ENCODE measurements around the gene CELA2B. TPM values are rescaled to one million over a fixed set of nuclear protein-coding genes. Genes with fewer than 3 reads are reported as not detected.
"Not testable (repeated sequence)": the region's sequence is repeated elsewhere in the genome, so short reads cannot be mapped to it uniquely, and the experiment has no call there.

The CELA2B gene
- total RNA-seq, 1 experiment from 2014 or later, result not detected

GRCh38 chr1:15468145-15468544 is 7.8 kb upstream of the CELA2B start:
- BruUV-seq (replicated peaks), result no TSS peak
- no peaks in the 10 kb centered on the region for H3K27me3 Mint-ChIP-seq (ENCODE audit: unreplicated experiment)
- peaks cover 2% of the 10 kb centered on the region for H3K9me3 Mint-ChIP-seq (ENCODE audit: low read depth, unreplicated experiment)
- no peaks in the 10 kb centered on the region for H3K36me3 Mint-ChIP-seq (ENCODE audit: insufficient read depth, unreplicated experiment)
- no peak overlapping the region for H3K4me3 Mint-ChIP-seq (ENCODE audit: low read depth, unreplicated experiment)
- TF ChIP-seq CTCF (IDR thresholded peaks at IDR 0.05; ENCODE audit: unreplicated experiment), result no peak
- CTCF ChIA-PET, result no interaction called here
- H3K4me1 Mint-ChIP-seq (ENCODE audit: low read depth, unreplicated experiment), result no peaks in the 10 kb centered on the region
- DNase-seq, result no peak
- H3K27ac Mint-ChIP-seq (ENCODE audit: unreplicated experiment), result no peak overlapping the region
- intact Hi-C loops (cut with micrococcal nuclease; ENCODE audit: unreplicated experiment), result no loop called here

DNA sequence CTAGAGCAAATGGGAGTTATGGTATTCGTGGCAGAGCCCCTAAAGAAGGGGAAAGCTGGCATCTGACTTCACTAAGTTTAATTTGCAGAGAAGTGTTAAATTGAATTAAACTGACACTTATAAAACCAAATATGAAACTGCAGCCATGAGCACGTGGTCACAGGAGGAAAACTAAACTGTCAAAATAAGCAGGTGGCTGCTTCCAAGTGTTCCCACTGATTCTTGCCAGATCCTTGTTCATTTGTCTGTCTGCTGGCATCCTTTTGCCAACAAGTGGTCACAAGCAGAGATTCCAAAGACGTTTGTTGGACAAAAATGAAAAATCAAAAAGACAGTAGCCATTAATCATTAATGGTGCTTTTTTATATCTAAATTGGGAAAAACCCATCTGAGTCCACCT is 6.5 kb upstream of the CELA2B start:
- no peaks in the 10 kb centered on the region for H3K4me1 Mint-ChIP-seq (ENCODE audit: low read depth, unreplicated experiment)
- no peak for DNase-seq
- peaks cover 2% of the 10 kb centered on the region for H3K9me3 Mint-ChIP-seq (ENCODE audit: low read depth, unreplicated experiment)
- no peaks in the 10 kb centered on the region for H3K27me3 Mint-ChIP-seq (ENCODE audit: unreplicated experiment)
- intact Hi-C loops (cut with micrococcal nuclease; ENCODE audit: unreplicated experiment), result no loop called here
- CTCF ChIA-PET, result no interaction called here
- no peaks in the 10 kb centered on the region for H3K36me3 Mint-ChIP-seq (ENCODE audit: insufficient read depth, unreplicated experiment)
- TF ChIP-seq CTCF (IDR thresholded peaks at IDR 0.05; ENCODE audit: unreplicated experiment), result no peak
- H3K27ac Mint-ChIP-seq (ENCODE audit: unreplicated experiment), result no peak overlapping the region
- no TSS peak for BruUV-seq (replicated peaks)
- no peak overlapping the region for H3K4me3 Mint-ChIP-seq (ENCODE audit: low read depth, unreplicated experiment)

DNA sequence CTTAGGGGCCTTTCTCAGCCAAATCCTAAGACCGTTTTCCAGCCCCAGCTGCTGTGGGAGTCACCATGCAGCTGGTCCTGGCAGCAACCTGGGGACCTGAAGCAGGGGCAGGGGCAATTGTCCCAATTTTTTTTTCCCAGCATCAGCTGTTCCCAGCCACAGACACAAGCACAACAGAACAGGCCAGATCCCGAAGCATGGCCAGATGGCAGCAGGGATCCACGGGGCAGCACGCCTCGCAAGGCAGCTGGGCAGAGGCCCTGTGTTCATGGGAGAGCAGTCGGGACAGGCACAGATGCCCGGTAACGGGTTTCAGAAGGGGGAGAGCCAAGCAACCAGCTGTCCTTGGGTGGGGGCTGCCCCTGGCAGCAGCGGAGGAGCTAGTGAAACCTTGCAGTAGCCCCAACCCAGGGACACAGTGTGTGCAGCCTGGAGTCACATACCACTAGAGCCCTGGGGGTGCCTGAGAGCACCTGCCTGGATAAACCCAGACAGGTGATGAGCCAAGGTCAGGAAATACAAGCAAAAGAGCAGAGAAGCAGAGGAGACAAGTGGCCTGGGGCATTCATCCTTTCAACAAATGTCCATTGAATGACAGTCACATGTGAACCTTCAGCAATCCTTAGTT is 6.0 kb upstream of the CELA2B start:
- CTCF ChIA-PET; DNase-seq; H3K4me1 Mint-ChIP-seq (ENCODE audit: low read depth, unreplicated experiment); H3K27ac Mint-ChIP-seq (ENCODE audit: unreplicated experiment); H3K27me3 Mint-ChIP-seq (ENCODE audit: unreplicated experiment); H3K9me3 Mint-ChIP-seq (ENCODE audit: low read depth, unreplicated experiment); H3K36me3 Mint-ChIP-seq (ENCODE audit: insufficient read depth, unreplicated experiment); H3K4me3 Mint-ChIP-seq (ENCODE audit: low read depth, unreplicated experiment); BruUV-seq (replicated peaks); intact Hi-C loops (cut with micrococcal nuclease; ENCODE audit: unreplicated experiment): not testable (repeated sequence)

GRCh38 chr1:15471067-15471466 is 4.8 kb upstream of the CELA2B start:
- CTCF ChIA-PET; H3K36me3 Mint-ChIP-seq (ENCODE audit: insufficient read depth, unreplicated experiment); H3K9me3 Mint-ChIP-seq (ENCODE audit: low read depth, unreplicated experiment); BruUV-seq (replicated peaks); H3K4me1 Mint-ChIP-seq (ENCODE audit: low read depth, unreplicated experiment); H3K27ac Mint-ChIP-seq (ENCODE audit: unreplicated experiment); intact Hi-C loops (cut with micrococcal nuclease; ENCODE audit: unreplicated experiment); H3K27me3 Mint-ChIP-seq (ENCODE audit: unreplicated experiment); DNase-seq; H3K4me3 Mint-ChIP-seq (ENCODE audit: low read depth, unreplicated experiment): not testable (repeated sequence)

DNA sequence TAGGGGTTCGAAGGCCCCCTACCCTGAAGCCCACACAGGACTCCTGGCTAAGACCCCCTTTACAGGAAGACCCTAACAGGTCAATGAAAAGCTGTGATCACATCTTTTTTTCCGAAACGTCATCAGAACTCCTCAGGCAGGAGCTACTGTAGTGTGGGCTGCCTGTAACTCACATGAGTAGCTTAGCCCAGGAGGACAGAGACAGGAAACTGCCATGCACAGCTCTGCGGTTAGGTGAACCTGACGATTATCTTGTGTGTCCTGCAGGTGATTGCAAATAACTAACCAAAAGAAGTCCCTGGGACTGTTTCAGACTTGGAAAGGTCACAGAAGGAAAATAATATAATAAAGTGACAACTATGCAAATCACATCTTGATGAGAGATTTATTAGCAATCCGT is 4.2 kb upstream of the CELA2B start:
- DNase-seq; H3K4me1 Mint-ChIP-seq (ENCODE audit: low read depth, unreplicated experiment); intact Hi-C loops (cut with micrococcal nuclease; ENCODE audit: unreplicated experiment); H3K4me3 Mint-ChIP-seq (ENCODE audit: low read depth, unreplicated experiment); H3K9me3 Mint-ChIP-seq (ENCODE audit: low read depth, unreplicated experiment); CTCF ChIA-PET; H3K27me3 Mint-ChIP-seq (ENCODE audit: unreplicated experiment); H3K36me3 Mint-ChIP-seq (ENCODE audit: insufficient read depth, unreplicated experiment); H3K27ac Mint-ChIP-seq (ENCODE audit: unreplicated experiment); BruUV-seq (replicated peaks): not testable (repeated sequence)

DNA sequence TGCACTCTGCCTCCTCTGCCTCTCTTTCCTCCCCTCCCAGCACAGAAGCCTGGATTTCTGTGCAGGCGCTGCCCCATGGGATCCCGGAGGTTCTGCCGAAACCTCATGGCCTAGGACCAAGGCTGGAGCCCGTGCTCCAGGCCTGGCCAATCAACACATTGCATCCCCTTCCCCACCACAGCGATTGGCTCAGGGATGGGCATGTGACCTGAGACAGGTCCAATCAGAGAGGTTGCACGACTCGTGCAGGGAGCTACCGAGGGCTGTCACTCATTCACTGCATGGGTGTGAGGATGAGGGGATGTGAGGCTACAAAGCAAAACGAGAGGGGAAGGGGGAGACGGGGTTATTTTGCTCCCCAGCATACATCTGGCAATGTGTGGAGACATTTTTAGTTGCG is 3.3 kb upstream of the CELA2B start:
- CTCF ChIA-PET, result interaction anchor here (0.7 kb wide), 1 partner anchor 640 kb away, joined by 3 read pairs; no protein-coding TSS in a partner anchor
- intact Hi-C loops (cut with micrococcal nuclease; ENCODE audit: unreplicated experiment), result no loop called here
- H3K9me3 Mint-ChIP-seq (ENCODE audit: low read depth, unreplicated experiment), result peaks cover 2% of the 10 kb centered on the region
- no peak for DNase-seq
- H3K27ac Mint-ChIP-seq (ENCODE audit: unreplicated experiment), result no peak overlapping the region
- H3K27me3 Mint-ChIP-seq (ENCODE audit: unreplicated experiment), result no peaks in the 10 kb centered on the region
- BruUV-seq (replicated peaks), result no TSS peak
- H3K4me1 Mint-ChIP-seq (ENCODE audit: low read depth, unreplicated experiment), result no peaks in the 10 kb centered on the region
- TF ChIP-seq CTCF (IDR thresholded peaks at IDR 0.05; ENCODE audit: unreplicated experiment), result no peak
- H3K4me3 Mint-ChIP-seq (ENCODE audit: low read depth, unreplicated experiment), result no peak overlapping the region
- no peaks in the 10 kb centered on the region for H3K36me3 Mint-ChIP-seq (ENCODE audit: insufficient read depth, unreplicated experiment)

Data from Calu3 (cell line).